CD14-positive monocyte (primary cell): ENCODE measurements around the gene PLCB1. TPM values are rescaled to one million over a fixed set of nuclear protein-coding genes. Genes with fewer than 3 reads are reported as not detected.

Experiments
- DNase-seq, 3 donors: peaks; one replicate each; pipeline ENCODE4 v3.0.0-alpha.2; 2011 to 2022
- H2AFZ ChIP-seq: 2 replicates; pipeline ENCODE4 v1.6.0; 2012; ENCODE audit warnings: mild to moderate bottlenecking, low read depth, low read length, inconsistent platforms; ENCODE audit not compliant: insufficient read depth, poor library complexity, severe bottlenecking
- H3K27ac ChIP-seq, 2 donors: 1 replicate in 1 of 2; 2 replicates in 1 of 2; pipeline ENCODE4 v1.5.1; 2012 to 2013; ENCODE audit warnings: low read length in 2 of 2, control low read depth in 1 of 2, inconsistent platforms in 1 of 2, low read depth in 1 of 2, mild to moderate bottlenecking in 1 of 2
- H3K27me3 ChIP-seq, 2 donors: one replicate each; pipeline versions ENCODE4 v1.6.0 to v1.6.1; 2011 to 2013; ENCODE audit warnings: low read length in 2 of 2; ENCODE audit not compliant: control insufficient read depth in 2 of 2, insufficient read depth in 2 of 2
- H3K36me3 ChIP-seq, 2 donors: replicated peaks in 1 of 2; 1 replicate in 1 of 2; 2 replicates in 1 of 2; pipeline versions ENCODE4 v1.5.1 to v1.6.1; 2012 to 2013; ENCODE audit warnings: low read length in 2 of 2, control low read depth in 1 of 2, inconsistent platforms in 1 of 2, mild to moderate bottlenecking in 1 of 2; ENCODE audit not compliant: insufficient read depth in 2 of 2, control insufficient read depth in 1 of 2
- H3K4me1 ChIP-seq, 2 donors: 1 replicate in 1 of 2; 2 replicates in 1 of 2; pipeline versions ENCODE4 v1.5.1 to v1.6.1; 2012 to 2013; ENCODE audit warnings: low read length in 2 of 2, control low read depth in 1 of 2, inconsistent platforms in 1 of 2, mild to moderate bottlenecking in 1 of 2, moderate library complexity in 1 of 2; ENCODE audit not compliant: insufficient read depth in 2 of 2, control insufficient read depth in 1 of 2
- H3K4me2 ChIP-seq: replicated peaks from 2 replicates; pipeline ENCODE3; 2012; ENCODE audit warnings: low read length, moderate library complexity, mild to moderate bottlenecking; ENCODE audit not compliant: poor library complexity, severe bottlenecking; ENCODE audit errors: extremely low read depth
- H3K4me3 ChIP-seq, 3 experiments: fragments of 200-600 bp in 1 of 3; sonication (generic) in 1 of 3; replicated peaks in 1 of 3; 1 replicate in 2 of 3; 2 replicates in 1 of 3; pipeline ENCODE4 v1.5.1; 2011 to 2013; ENCODE audit warnings: low read length in 3 of 3, mild to moderate bottlenecking in 3 of 3, control low read depth in 2 of 3, low read depth in 2 of 3, inconsistent platforms in 1 of 3, moderate library complexity in 1 of 3
- H3K79me2 ChIP-seq: 2 replicates; pipeline ENCODE4 v1.6.0; 2012; ENCODE audit warnings: mild to moderate bottlenecking, control low read depth, inconsistent platforms, low read length, moderate library complexity; ENCODE audit not compliant: insufficient read depth
- H3K9ac ChIP-seq: 2 replicates; pipeline ENCODE4 v1.6.0; 2017; ENCODE audit warnings: low read length, mild to moderate bottlenecking; ENCODE audit not compliant: insufficient read depth, poor library complexity, severe bottlenecking
- H3K9me3 ChIP-seq, 2 donors: replicated peaks in 1 of 2; 1 replicate in 1 of 2; 2 replicates in 1 of 2; pipeline versions ENCODE4 v1.5.1 to v1.6.1; 2012 to 2013; ENCODE audit warnings: low read length in 2 of 2, control low read depth in 1 of 2; ENCODE audit not compliant: control insufficient read depth in 1 of 2, insufficient read depth in 1 of 2
- H4K20me1 ChIP-seq: 2 replicates; pipeline ENCODE4 v1.6.0; 2012; ENCODE audit warnings: mild to moderate bottlenecking, low read length, control low read depth, moderate library complexity; ENCODE audit not compliant: insufficient read depth
- H3K27ac Mint-ChIP-seq, 7 donors: one replicate each; pipeline ENCODE4 v1.8.0; 2020; ENCODE audit warnings: mild to moderate bottlenecking in 7 of 7, mixed read lengths in 7 of 7, moderate library complexity in 6 of 7, inconsistent platforms in 2 of 7
- H3K27me3 Mint-ChIP-seq, 3 donors: one replicate each; pipeline ENCODE4 v1.8.0; 2021 to 2022; ENCODE audit warnings: low read depth in 3 of 3, mild to moderate bottlenecking in 3 of 3, mixed read lengths in 3 of 3, moderate library complexity in 3 of 3, inconsistent platforms in 1 of 3
- H3K36me3 Mint-ChIP-seq, 2 donors: one replicate each; pipeline ENCODE4 v1.8.0; 2020; ENCODE audit warnings: mixed read lengths in 2 of 2, inconsistent platforms in 1 of 2, mild to moderate bottlenecking in 1 of 2
- H3K4me1 Mint-ChIP-seq: one replicate; pipeline ENCODE4 v1.8.0; 2020; ENCODE audit warnings: mild to moderate bottlenecking, mixed read lengths
- H3K4me3 Mint-ChIP-seq, 2 donors: one replicate each; pipeline ENCODE4 v1.8.0; 2020; ENCODE audit warnings: mild to moderate bottlenecking in 2 of 2, mixed read lengths in 2 of 2, moderate library complexity in 1 of 2
- H3K9me3 Mint-ChIP-seq, 7 donors: one replicate each; pipeline ENCODE4 v1.8.0; 2020 to 2022; ENCODE audit warnings: mixed read lengths in 7 of 7, mild to moderate bottlenecking in 6 of 7, moderate library complexity in 6 of 7, inconsistent platforms in 2 of 7
- WGBS: methylation state at CpG from one replicate; pipeline ENCODE4 v1.1.5; 2013; ENCODE audit warnings: missing lambda C conversion rate; ENCODE audit not compliant: insufficient coverage; 5-methylcytosine and 5-hydroxymethylcytosine counted together
- intact Hi-C, 2 donors: fragments of 100-400 bp; cut with micrococcal nuclease; formaldehyde crosslinking; loops; one replicate each; pipeline versions ENCODE4 v1.15.0 to v1.15.1; 2023
- polyA plus RNA-seq, 3 donors: library from polyadenylated mRNA; depleted of rRNA in 1 of 3; unstranded in 2 of 3; stranded (reverse) in 1 of 3; fragments of 300-500 nt in 2 of 3; fragments of >200 nt in 1 of 3; fragmentation: Illumina TruSeq in 2 of 3; gene quantifications; 1 replicate in 2 of 3; 2 replicates in 1 of 3; pipeline ENCODE4 v1.2.3, GENCODE V29; 2012 to 2021
- TF ChIP-seq, protein P1 (sequence below): fragments of 200-600 bp; IDR thresholded peaks from one replicate; pipeline ENCODE4 v1.8.0; 2022; ENCODE audit warnings: antibody characterized with exemption, mild to moderate bottlenecking

The PLCB1 gene
- polyA plus RNA-seq, 3 donors, result 8.6 to 16.4 (median 13.2) TPM

DNA sequence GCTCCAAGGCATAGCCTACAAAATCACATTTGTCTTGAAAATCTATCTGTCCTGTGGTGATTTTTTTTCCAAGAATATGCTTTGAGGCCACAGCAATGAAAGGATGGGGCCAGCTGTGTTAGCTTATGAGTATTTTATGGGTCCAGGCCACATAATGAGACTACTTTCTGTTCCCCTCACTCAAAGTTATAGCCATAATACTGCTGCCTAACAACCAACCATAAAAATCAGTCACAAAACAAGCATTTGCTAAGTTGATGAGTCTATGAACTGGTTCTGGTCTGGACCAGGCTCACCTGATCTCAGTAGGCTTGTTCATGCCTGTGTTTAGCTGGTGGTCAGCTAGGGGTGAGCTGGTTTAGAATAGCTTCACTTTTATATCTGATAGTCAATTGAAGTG is 744.3 kb downstream of the PLCB1 start:
- no peak overlapping the region for H3K4me2 ChIP-seq
- H3K27me3 ChIP-seq, result no peaks in the 10 kb centered on the region
- Mint-ChIP-seq H3K27me3 (peaks cover 0 to 3% (median 0%) of the 10 kb centered on the region in 3 donors), H3K4me3 (no peak overlapping the region), H3K36me3 (no peaks in the 10 kb centered on the region), H3K4me1 (no peaks in the 10 kb centered on the region), H3K27ac (no peak overlapping the region), H3K9me3 (peaks cover 0 to 1% (median 0%) of the 10 kb centered on the region in 7 donors)
- DNase-seq, result no peak
- no peak overlapping the region for H3K27ac ChIP-seq
- no peak overlapping the region for H3K9ac ChIP-seq
- intact Hi-C loops, result no loop called here
- no peak overlapping the region for H3K4me3 ChIP-seq
- H3K9me3 ChIP-seq, result no peaks in the 10 kb centered on the region
- H2AFZ ChIP-seq, result no peak overlapping the region
- TF ChIP-seq, protein P1, sequence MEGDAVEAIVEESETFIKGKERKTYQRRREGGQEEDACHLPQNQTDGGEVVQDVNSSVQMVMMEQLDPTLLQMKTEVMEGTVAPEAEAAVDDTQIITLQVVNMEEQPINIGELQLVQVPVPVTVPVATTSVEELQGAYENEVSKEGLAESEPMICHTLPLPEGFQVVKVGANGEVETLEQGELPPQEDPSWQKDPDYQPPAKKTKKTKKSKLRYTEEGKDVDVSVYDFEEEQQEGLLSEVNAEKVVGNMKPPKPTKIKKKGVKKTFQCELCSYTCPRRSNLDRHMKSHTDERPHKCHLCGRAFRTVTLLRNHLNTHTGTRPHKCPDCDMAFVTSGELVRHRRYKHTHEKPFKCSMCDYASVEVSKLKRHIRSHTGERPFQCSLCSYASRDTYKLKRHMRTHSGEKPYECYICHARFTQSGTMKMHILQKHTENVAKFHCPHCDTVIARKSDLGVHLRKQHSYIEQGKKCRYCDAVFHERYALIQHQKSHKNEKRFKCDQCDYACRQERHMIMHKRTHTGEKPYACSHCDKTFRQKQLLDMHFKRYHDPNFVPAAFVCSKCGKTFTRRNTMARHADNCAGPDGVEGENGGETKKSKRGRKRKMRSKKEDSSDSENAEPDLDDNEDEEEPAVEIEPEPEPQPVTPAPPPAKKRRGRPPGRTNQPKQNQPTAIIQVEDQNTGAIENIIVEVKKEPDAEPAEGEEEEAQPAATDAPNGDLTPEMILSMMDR, result no peak
- H3K4me1 ChIP-seq, result no peaks in the 10 kb centered on the region
- no peaks in the 10 kb centered on the region for H4K20me1 ChIP-seq
- no peaks in the 10 kb centered on the region for H3K79me2 ChIP-seq
- H3K36me3 ChIP-seq, result no peaks in the 10 kb centered on the region

DNA sequence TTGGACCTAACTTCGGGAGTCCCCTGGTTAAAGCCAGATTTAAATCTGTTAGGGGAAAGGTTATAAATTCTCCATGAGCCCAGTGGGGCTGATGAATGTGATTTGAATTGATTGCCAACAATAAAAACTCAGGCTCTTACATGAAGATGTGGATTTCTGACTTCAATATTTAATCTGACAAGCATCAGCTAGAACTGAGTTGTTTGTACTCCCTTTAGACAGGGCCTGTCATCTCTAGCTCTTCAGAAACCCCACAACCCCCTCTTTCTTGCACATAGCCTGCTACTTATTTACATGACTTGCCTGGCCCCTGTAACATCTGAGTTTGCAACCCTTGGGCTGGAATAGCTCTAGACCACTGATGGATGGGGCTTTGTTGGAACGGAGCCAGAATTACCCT is 745.2 kb downstream of the PLCB1 start:
- Histone ChIP-seq H3K9me3 (no peaks in the 10 kb centered on the region), H3K79me2 (no peaks in the 10 kb centered on the region), H4K20me1 (no peaks in the 10 kb centered on the region), H3K4me1 (no peaks in the 10 kb centered on the region), H3K36me3 (no peaks in the 10 kb centered on the region), H3K4me2 (no peak overlapping the region), H2AFZ (no peak overlapping the region), H3K27me3 (no peaks in the 10 kb centered on the region), H3K4me3 (no peak overlapping the region), H3K9ac (no peak overlapping the region), H3K27ac (no peak overlapping the region)
- H3K9me3 Mint-ChIP-seq, result peaks cover 0 to 1% (median 0%) of the 10 kb centered on the region in 7 donors
- no peak for DNase-seq
- WGBS, result 100% methylated on average over 1 of the region's 2 CpGs
- H3K36me3 Mint-ChIP-seq, result peaks cover 5 to 6% of the 10 kb centered on the region in 2 donors
- intact Hi-C loops, result no loop called here
- no peak overlapping the region for H3K27ac Mint-ChIP-seq
- H3K27me3 Mint-ChIP-seq, result peaks cover 0 to 3% (median 0%) of the 10 kb centered on the region in 3 donors
- no peak overlapping the region for H3K4me3 Mint-ChIP-seq
- TF ChIP-seq, protein P1, result no peak
- no peaks in the 10 kb centered on the region for H3K4me1 Mint-ChIP-seq
